Measurements from ENCODE around the gene CCL28. TPM values are rescaled to one million over a fixed set of nuclear protein-coding genes. Genes with fewer than 3 reads are reported as not detected.
A peak's percentile ranks its signal among the peaks of the same experiment; 100 is the strongest.

CCL28 gene, protein sequence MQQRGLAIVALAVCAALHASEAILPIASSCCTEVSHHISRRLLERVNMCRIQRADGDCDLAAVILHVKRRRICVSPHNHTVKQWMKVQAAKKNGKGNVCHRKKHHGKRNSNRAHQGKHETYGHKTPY
- total RNA-seq (0.95 and 1.8 TPM in 2 replicates), polyA plus RNA-seq (1.2 and 1.4 TPM in 2 replicates), polyA minus RNA-seq (1.1 and 1.9 TPM in 2 replicates), Bru-seq, nascent RNA (percentile 37 among the genes with signal in this experiment), BruChase-seq, experiment 1, labeled RNA remaining after a 6-hour chase (percentile 32 among the genes with signal in this experiment), BruChase-seq, experiment 2, labeled RNA remaining after a 2-hour chase (percentile 31 among the genes with signal in this experiment)
- 0.66 and 0.79 TPM in 2 replicates for polyA plus RNA-seq (2011; cell fraction: cytosol; rRNA removed)
- polyA plus RNA-seq (2011; cell fraction: nucleus; rRNA removed): 1.3 and 1.5 TPM in 2 replicates
- 0.23 TPM in 2 replicates for polyA plus RNA-seq (2012)
- not detected for polyA minus RNA-seq (2011; cell fraction: cytosol; rRNA and poly(A)+ RNA removed)
- polyA minus RNA-seq (2011; cell fraction: nucleus; rRNA and poly(A)+ RNA removed): 0.38 and 0.43 TPM in 2 replicates
- long read RNA-seq: 0 reads

DNA sequence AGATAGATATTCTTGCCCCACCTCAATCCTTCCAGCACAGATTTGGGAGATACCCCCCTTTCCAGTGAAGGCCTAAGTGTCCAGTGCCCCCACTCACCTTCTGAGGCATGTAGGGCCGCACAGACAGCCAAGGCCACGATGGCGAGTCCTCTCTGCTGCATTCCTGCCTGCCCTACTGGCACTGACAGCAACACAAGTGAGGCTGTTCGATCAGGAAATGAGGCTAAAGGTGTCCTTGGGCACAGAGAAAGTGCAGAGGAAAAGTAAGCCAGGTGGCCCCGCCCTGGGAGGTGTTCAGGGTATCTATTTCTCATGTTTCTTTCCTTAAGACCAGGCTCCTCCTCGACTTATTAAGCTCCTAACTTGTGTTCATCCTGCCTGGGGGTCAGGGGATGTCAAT lies at the start of gene CCL28:
TSS of gene CCL28 (minus strand) at position 236 of the 400 bp plus-strand sequence. CDS start at position 161, 75 bp downstream.
- no peak within 1 kb of the TSS for H3K4me2 ChIP-seq (ENCODE audit: insufficient read depth, low read length)
- dilution Hi-C loops (cut with MboI; ENCODE audit: extremely low pct_ligation_motif_present, low sequenced_read_pairs): no loop called here
- POLR2A ChIA-PET: no interaction called here
- H3K79me2 ChIP-seq (ENCODE audit: control insufficient read depth, insufficient read depth, low read length): no peaks in the 10 kb centered on the region
- CTCF ChIA-PET: interaction anchor here (0.7 to 1.7 kb wide), 4 partner anchors 10 to 23 kb away, joined by 3 to 9 read pairs (median 4); no protein-coding TSS in a partner anchor
- H2AFZ ChIP-seq (ENCODE audit: low read depth, low read length): no peak within 1 kb of the TSS
- H3K9me1 ChIP-seq (replicated peaks; ENCODE audit: control insufficient read depth, extremely low read depth, insufficient read depth, low read length): no peaks in the 10 kb centered on the region
- H3K4me1 ChIP-seq (ENCODE audit: control insufficient read depth, extremely low read depth, insufficient read depth, low read length): no peaks in the 10 kb centered on the region
- H3K9ac ChIP-seq (replicated peaks; ENCODE audit: extremely low read depth, insufficient read depth, low read length): no peak within 1 kb of the TSS
- H3K36me3 ChIP-seq (ENCODE audit: control insufficient read depth in 2 of 2, extremely low read depth in 1 of 2, insufficient read depth in 2 of 2, low read length in 2 of 2): no peaks in the 10 kb centered on the region
- peaks cover 0 to 6% of the 10 kb centered on the region in 2 experiments for H3K27me3 ChIP-seq (ENCODE audit: control insufficient read depth in 2 of 2, insufficient read depth in 2 of 2, low read length in 2 of 2)
- DNase-seq (ENCODE audit: low read depth, low spot score) (no peak), FAIRE-seq (no peak)
- BruUV-seq (replicated peaks): no TSS peak
- H3K4me3 ChIP-seq (replicated peaks in 1 of 3; ENCODE audit: insufficient read depth in 1 of 3, low read depth in 1 of 3, low read length in 3 of 3): no peak within 1 kb of the TSS
- TF ChIP-seq POLR2A (IDR thresholded peaks at IDR 0.05; ENCODE audit: low read depth, low read length) (no peak), POLR2AphosphoS5 (IDR thresholded peaks at IDR 0.05; ENCODE audit: insufficient read depth, low read depth, low read length) (no peak), MYC (IDR thresholded peaks at IDR 0.05; ENCODE audit: low read depth, low read length) (no peak), JUN (IDR thresholded peaks at IDR 0.05; ENCODE audit: borderline replicate concordance, insufficient read depth, insufficient read length, low read depth) (no peak), GATA2 (IDR thresholded peaks at IDR 0.05; ENCODE audit: insufficient read depth, insufficient read length, low read depth, low read length) (no peak), EZH2 (IDR thresholded peaks at IDR 0.05; ENCODE audit: borderline replicate concordance, low read depth, low read length, severe bottlenecking) (no peak), FOS (IDR thresholded peaks at IDR 0.05; ENCODE audit: borderline replicate concordance, insufficient read depth, low read length) (no peak)
- TF ChIP-seq, protein P1, sequence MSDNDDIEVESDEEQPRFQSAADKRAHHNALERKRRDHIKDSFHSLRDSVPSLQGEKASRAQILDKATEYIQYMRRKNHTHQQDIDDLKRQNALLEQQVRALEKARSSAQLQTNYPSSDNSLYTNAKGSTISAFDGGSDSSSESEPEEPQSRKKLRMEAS (IDR thresholded peaks at IDR 0.05; ENCODE audit: insufficient read depth, insufficient read length): no peak
- TF ChIP-seq, protein P2, sequence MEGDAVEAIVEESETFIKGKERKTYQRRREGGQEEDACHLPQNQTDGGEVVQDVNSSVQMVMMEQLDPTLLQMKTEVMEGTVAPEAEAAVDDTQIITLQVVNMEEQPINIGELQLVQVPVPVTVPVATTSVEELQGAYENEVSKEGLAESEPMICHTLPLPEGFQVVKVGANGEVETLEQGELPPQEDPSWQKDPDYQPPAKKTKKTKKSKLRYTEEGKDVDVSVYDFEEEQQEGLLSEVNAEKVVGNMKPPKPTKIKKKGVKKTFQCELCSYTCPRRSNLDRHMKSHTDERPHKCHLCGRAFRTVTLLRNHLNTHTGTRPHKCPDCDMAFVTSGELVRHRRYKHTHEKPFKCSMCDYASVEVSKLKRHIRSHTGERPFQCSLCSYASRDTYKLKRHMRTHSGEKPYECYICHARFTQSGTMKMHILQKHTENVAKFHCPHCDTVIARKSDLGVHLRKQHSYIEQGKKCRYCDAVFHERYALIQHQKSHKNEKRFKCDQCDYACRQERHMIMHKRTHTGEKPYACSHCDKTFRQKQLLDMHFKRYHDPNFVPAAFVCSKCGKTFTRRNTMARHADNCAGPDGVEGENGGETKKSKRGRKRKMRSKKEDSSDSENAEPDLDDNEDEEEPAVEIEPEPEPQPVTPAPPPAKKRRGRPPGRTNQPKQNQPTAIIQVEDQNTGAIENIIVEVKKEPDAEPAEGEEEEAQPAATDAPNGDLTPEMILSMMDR (IDR thresholded peaks at IDR 0.05; ENCODE audit: extremely low read depth in 1 of 2, insufficient read depth in 1 of 2, low read depth in 1 of 2, low read length in 2 of 2): no peak
- intact Hi-C loops (cut with micrococcal nuclease): no loop called here
- no peak within 1 kb of the TSS for H3K27ac ChIP-seq (ENCODE audit: insufficient read depth, low read depth, low read length)
- no peaks in the 10 kb centered on the region for H4K20me1 ChIP-seq (replicated peaks; ENCODE audit: control insufficient read depth, extremely low read depth, insufficient read depth, low read length)
- no peaks in the 10 kb centered on the region for H3K9me3 ChIP-seq (replicated peaks; ENCODE audit: control insufficient read depth, insufficient read depth, low read length)

Measured in endothelial cell of umbilical vein (primary cell).